ENCODE measurements around the gene SMTNL2. TPM values are rescaled to one million over a fixed set of nuclear protein-coding genes. Genes with fewer than 3 reads are reported as not detected.
"Not testable (repeated sequence)": the region's sequence is repeated elsewhere in the genome, so short reads cannot be mapped to it uniquely, and the experiment has no call there.

The SMTNL2 gene
- total RNA-seq, 1 donor: not detected

DNA sequence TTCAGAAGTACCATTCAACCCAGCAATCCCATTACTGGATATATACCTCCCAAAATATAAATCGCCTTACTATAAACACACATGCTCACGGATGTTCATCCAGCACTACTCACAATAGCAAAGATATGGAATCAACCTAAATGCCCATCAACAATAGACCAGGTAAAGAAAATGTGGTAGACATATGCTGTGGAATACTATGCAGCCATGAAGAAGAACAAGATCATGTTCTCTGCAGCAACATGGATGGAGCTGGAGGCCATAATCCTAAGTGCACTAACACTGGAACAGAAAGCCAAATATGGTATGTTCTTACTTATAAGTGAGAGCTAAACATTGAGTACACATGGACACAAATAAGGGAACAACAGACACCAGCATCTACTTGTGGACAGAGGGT lies 49.3 kb downstream of the SMTNL2 start:
- Histone ChIP-seq H3K9me3 (ENCODE audit: low read depth, low read length) (no peaks in the 10 kb centered on the region), H3K4me1 (ENCODE audit: insufficient read depth, low read length) (peaks cover 27% of the 10 kb centered on the region), H3K4me3 (ENCODE audit: low read length) (no peak overlapping the region), H3K27me3 (ENCODE audit: insufficient read depth, low read length) (peaks cover 5% of the 10 kb centered on the region)

DNA sequence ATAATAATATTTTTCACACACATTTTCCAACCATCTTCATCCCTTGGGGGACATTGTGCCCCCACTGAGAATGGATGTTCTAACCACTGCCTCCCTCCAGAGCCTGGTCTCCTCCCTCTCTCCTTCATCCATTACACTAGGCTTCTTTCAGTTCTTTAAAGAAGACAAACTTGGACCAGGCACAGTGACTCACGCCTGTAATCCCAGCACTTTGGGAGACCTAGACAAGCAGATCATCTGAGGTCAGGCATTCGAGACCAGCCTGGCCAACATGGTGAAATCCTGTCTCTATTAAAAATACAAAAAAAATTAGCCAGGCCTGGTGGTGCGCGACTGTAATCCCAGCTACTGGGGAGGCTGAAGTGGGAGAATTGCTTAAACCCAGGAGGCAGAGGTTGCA lies 50.6 kb downstream of the SMTNL2 start:
- Histone ChIP-seq H3K4me3 (ENCODE audit: low read length) (no peak overlapping the region), H3K4me1 (ENCODE audit: insufficient read depth, low read length) (peaks cover 34% of the 10 kb centered on the region), H3K27me3 (ENCODE audit: insufficient read depth, low read length) (peaks cover 12% of the 10 kb centered on the region), H3K9me3 (ENCODE audit: low read depth, low read length) (no peaks in the 10 kb centered on the region)

GRCh38 chr17:4635823-4636375 lies 51.6 kb downstream of the SMTNL2 start:
- H3K4me1 ChIP-seq (ENCODE audit: insufficient read depth, low read length): peaks cover 35% of the 10 kb centered on the region
- peaks cover 13% of the 10 kb centered on the region for H3K27me3 ChIP-seq (ENCODE audit: insufficient read depth, low read length)
- H3K4me3 ChIP-seq (ENCODE audit: low read length): no peak overlapping the region
- no peaks in the 10 kb centered on the region for H3K9me3 ChIP-seq (ENCODE audit: low read depth, low read length)

- H3K9me3 ChIP-seq (ENCODE audit: low read depth, low read length): no peaks in the 10 kb centered on the region
- peaks cover 41% of the 10 kb centered on the region for H3K4me1 ChIP-seq (ENCODE audit: insufficient read depth, low read length)
- H3K4me3 ChIP-seq (ENCODE audit: low read length): no peak overlapping the region
- H3K27me3 ChIP-seq (ENCODE audit: insufficient read depth, low read length): peaks cover 20% of the 10 kb centered on the region
Measured at GRCh38 chr17:4636474-4637100, 52.3 kb downstream of the SMTNL2 start.

- not testable (repeated sequence) for H3K4me3 ChIP-seq (ENCODE audit: low read length); H3K9me3 ChIP-seq (ENCODE audit: low read depth, low read length)
- H3K4me1 ChIP-seq (ENCODE audit: insufficient read depth, low read length): peaks cover 41% of the 10 kb centered on the region
- peaks cover 39% of the 10 kb centered on the region for H3K27me3 ChIP-seq (ENCODE audit: insufficient read depth, low read length)
Measured at GRCh38 chr17:4638766-4639165, 54.4 kb downstream of the SMTNL2 start.

GRCh38 chr17:4639301-4640059 lies 55.2 kb downstream of the SMTNL2 start:
- not testable (repeated sequence) for H3K4me3 ChIP-seq (ENCODE audit: low read length)

GRCh38 chr17:4640569-4641188 lies 56.4 kb downstream of the SMTNL2 start:
- H3K4me3 ChIP-seq (ENCODE audit: low read length); H3K9me3 ChIP-seq (ENCODE audit: low read depth, low read length): not testable (repeated sequence)
- H3K27me3 ChIP-seq (ENCODE audit: insufficient read depth, low read length): peaks cover 47% of the 10 kb centered on the region

More at GRCh38 chr17:4639301-4640059, 55.2 kb downstream of the SMTNL2 start:
- Histone ChIP-seq H3K4me1 (ENCODE audit: insufficient read depth, low read length) (peaks cover 41% of the 10 kb centered on the region), H3K27me3 (ENCODE audit: insufficient read depth, low read length) (peaks cover 43% of the 10 kb centered on the region)
- H3K9me3 ChIP-seq (ENCODE audit: low read depth, low read length): not testable (repeated sequence)

GRCh38 chr17:4641297-4642195 lies 57.2 kb downstream of the SMTNL2 start, which contains the start of gene ALOX15:
Gene ALOX15 (minus strand): TSS chr17:4641678. CDS start chr17:4641651, 27 bp downstream.
- H3K4me3 ChIP-seq (ENCODE audit: low read length): no peak within 1 kb of the TSS
- peaks cover 30% of the 10 kb centered on the region for H3K4me1 ChIP-seq (ENCODE audit: insufficient read depth, low read length)
- H3K27me3 ChIP-seq (ENCODE audit: insufficient read depth, low read length): peaks cover 49% of the 10 kb centered on the region
- no peaks in the 10 kb centered on the region for H3K9me3 ChIP-seq (ENCODE audit: low read depth, low read length)

More at GRCh38 chr17:4640569-4641188, 56.4 kb downstream of the SMTNL2 start:
- H3K4me1 ChIP-seq (ENCODE audit: insufficient read depth, low read length): peaks cover 33% of the 10 kb centered on the region

GRCh38 chr17:4642286-4642685 lies 58.0 kb downstream of the SMTNL2 start:
- Histone ChIP-seq H3K27me3 (ENCODE audit: insufficient read depth, low read length) (peaks cover 49% of the 10 kb centered on the region), H3K4me3 (ENCODE audit: low read length) (no peak overlapping the region), H3K4me1 (ENCODE audit: insufficient read depth, low read length) (peaks cover 23% of the 10 kb centered on the region), H3K9me3 (ENCODE audit: low read depth, low read length) (no peaks in the 10 kb centered on the region)

GRCh38 chr17:4643676-4644075 lies 59.3 kb downstream of the SMTNL2 start:
- H3K4me1 ChIP-seq (ENCODE audit: insufficient read depth, low read length): peaks cover 23% of the 10 kb centered on the region
- H3K9me3 ChIP-seq (ENCODE audit: low read depth, low read length): no peaks in the 10 kb centered on the region
- peaks cover 44% of the 10 kb centered on the region for H3K27me3 ChIP-seq (ENCODE audit: insufficient read depth, low read length)
- no peak overlapping the region for H3K4me3 ChIP-seq (ENCODE audit: low read length)

DNA sequence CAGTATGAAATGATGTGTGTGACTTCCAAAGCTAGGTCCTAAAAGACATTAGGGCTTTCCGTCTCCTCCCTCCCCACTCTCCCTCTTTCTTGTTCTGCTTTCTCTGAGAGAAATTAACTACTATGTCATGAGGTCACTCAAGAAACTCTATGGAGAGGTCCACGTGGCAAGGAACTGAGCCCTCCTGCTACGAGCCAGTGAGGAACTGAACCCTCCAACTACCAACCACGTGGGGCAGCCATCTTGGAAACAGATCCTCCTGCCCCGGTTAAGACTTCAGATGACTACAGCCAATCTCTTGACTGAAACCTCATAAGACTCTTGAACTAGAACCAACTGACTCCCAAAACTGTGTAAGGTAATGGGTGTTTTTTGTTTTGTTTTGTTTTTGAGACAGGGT lies 61.3 kb downstream of the SMTNL2 start:
- H3K27me3 ChIP-seq (ENCODE audit: insufficient read depth, low read length): peaks cover 37% of the 10 kb centered on the region
- no peak overlapping the region for H3K4me3 ChIP-seq (ENCODE audit: low read length)
- H3K4me1 ChIP-seq (ENCODE audit: insufficient read depth, low read length): peaks cover 32% of the 10 kb centered on the region

DNA sequence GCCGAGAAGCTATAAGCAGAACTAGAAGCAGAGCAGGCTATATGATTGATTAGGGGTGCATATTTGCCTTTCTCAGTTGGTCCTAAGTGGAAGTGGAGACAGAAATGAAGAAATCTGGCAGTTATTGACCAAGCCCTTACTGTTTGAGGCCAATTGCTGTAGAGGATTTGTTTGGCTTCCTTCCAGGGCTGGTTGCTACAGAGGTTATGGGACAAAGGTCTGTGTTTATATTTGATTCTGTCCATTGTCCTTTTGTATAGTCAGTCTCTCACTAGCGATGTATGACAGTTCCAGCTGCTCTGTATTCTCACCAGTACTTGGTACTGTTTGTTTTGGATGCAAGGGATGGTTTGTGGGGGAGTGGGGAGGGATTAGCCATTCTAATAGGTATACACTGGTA lies 64.4 kb downstream of the SMTNL2 start:
- Histone ChIP-seq H3K9me3 (ENCODE audit: low read depth, low read length) (no peaks in the 10 kb centered on the region), H3K4me3 (ENCODE audit: low read length) (no peak overlapping the region), H3K27me3 (ENCODE audit: insufficient read depth, low read length) (peaks cover 11% of the 10 kb centered on the region), H3K4me1 (ENCODE audit: insufficient read depth, low read length) (peaks cover 25% of the 10 kb centered on the region)

More for the DNA sequence above, 61.3 kb downstream of the SMTNL2 start:
- no peaks in the 10 kb centered on the region for H3K9me3 ChIP-seq (ENCODE audit: low read depth, low read length)

DNA sequence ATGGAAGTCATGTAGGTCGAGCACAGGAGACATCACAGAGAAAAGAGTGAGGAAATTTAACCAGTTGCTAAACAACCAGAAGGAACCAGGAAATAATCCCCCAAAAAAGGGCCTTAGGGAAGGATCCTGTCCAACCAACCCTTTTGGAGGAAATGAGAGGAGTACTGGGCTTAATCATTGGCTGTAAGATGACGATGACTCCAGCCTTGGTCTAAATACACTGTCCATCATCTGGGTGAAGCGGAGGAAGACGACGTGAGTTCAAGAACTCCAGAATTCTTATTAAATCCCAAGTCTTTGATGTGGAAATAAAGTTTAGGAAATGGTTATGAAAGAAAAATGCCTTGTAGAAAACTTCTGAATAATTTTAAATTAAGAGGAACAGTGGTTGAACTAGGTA lies 68.7 kb downstream of the SMTNL2 start:
- H3K4me1 ChIP-seq (ENCODE audit: insufficient read depth, low read length): peaks cover 18% of the 10 kb centered on the region
- no peaks in the 10 kb centered on the region for H3K9me3 ChIP-seq (ENCODE audit: low read depth, low read length)
- no peak overlapping the region for H3K4me3 ChIP-seq (ENCODE audit: low read length)
- no peaks in the 10 kb centered on the region for H3K27me3 ChIP-seq (ENCODE audit: insufficient read depth, low read length)

DNA sequence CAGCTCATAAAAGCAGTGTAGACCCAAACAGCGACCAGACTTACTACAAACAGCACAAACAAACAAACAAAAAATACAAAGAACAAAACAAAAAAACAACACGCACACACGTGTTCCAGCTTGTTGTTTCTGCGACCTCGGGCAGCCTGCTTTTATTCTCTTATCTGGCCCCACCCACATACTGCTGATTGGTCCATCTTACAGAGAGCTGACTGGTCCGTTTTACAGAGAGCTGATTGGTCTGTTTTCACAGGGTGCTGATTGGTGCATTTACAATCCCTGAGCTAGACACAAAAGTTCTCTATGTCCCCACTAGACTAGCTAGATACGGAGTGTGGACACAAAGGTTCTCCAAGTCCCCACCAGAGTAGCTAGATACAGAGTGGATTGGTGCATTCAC lies 71.6 kb downstream of the SMTNL2 start:
- not testable (repeated sequence) for H3K27me3 ChIP-seq (ENCODE audit: insufficient read depth, low read length); H3K4me1 ChIP-seq (ENCODE audit: insufficient read depth, low read length); H3K9me3 ChIP-seq (ENCODE audit: low read depth, low read length); H3K4me3 ChIP-seq (ENCODE audit: low read length)
